HEK293T (cell line): ENCODE data around the gene TTC9C.
"Not testable (repeated sequence)": the region's sequence is repeated elsewhere in the genome, so short reads cannot be mapped to it uniquely, and the experiment has no call there.

Source experiments
- ARNT ChIP-seq: fragments of 450-650 bp; IDR thresholded peaks from 2 replicates; pipeline ENCODE4 v1.6.1; 2017; ENCODE audit warnings: mild to moderate bottlenecking
- BHLHE40 ChIP-seq: fragments of 450-650 bp; IDR thresholded peaks from 2 replicates; pipeline ENCODE4 v1.6.1; 2016; ENCODE audit warnings: mild to moderate bottlenecking, moderate library complexity, borderline replicate concordance
- ELF4 ChIP-seq: fragments of 450-650 bp; IDR thresholded peaks from 2 replicates; pipeline ENCODE4 v1.6.1; 2017; ENCODE audit warnings: antibody characterized with exemption
- FOXA1 ChIP-seq: fragments of 450-650 bp; IDR thresholded peaks from 2 replicates; pipeline ENCODE4 v1.6.1; 2016; ENCODE audit warnings: mild to moderate bottlenecking
- FOXK2 ChIP-seq: fragments of 450-650 bp; IDR thresholded peaks from 2 replicates; pipeline ENCODE4 v1.6.1; 2016; ENCODE audit warnings: mild to moderate bottlenecking
- FOXM1 ChIP-seq: fragments of 450-650 bp; IDR thresholded peaks from 2 replicates; pipeline ENCODE4 v1.6.1; 2017; ENCODE audit warnings: mild to moderate bottlenecking, borderline replicate concordance
- LEF1 ChIP-seq: fragments of 450-650 bp; IDR thresholded peaks from 2 replicates; pipeline ENCODE4 v1.6.1; 2017; ENCODE audit warnings: mild to moderate bottlenecking, borderline replicate concordance
- NFRKB ChIP-seq: fragments of 450-650 bp; IDR thresholded peaks from 2 replicates; pipeline ENCODE4 v1.6.1; 2016; ENCODE audit warnings: mild to moderate bottlenecking, moderate library complexity
- SP1 ChIP-seq: fragments of 450-650 bp; IDR thresholded peaks from 2 replicates; pipeline ENCODE4 v1.6.1; 2017
- SUZ12 ChIP-seq: fragments of 450-650 bp; IDR thresholded peaks from 2 replicates; pipeline ENCODE4 v1.6.1; 2016; ENCODE audit warnings: mild to moderate bottlenecking
- TARDBP ChIP-seq: fragments of 450-650 bp; IDR thresholded peaks from 2 replicates; pipeline ENCODE4 v1.6.1; 2016
- ZNF384 ChIP-seq: fragments of 450-650 bp; IDR thresholded peaks from 2 replicates; pipeline ENCODE4 v1.6.1; 2016
- TF ChIP-seq, protein P1 (sequence below): fragments of 450-650 bp; IDR thresholded peaks from 2 replicates; pipeline ENCODE4 v1.6.1; 2016

DNA sequence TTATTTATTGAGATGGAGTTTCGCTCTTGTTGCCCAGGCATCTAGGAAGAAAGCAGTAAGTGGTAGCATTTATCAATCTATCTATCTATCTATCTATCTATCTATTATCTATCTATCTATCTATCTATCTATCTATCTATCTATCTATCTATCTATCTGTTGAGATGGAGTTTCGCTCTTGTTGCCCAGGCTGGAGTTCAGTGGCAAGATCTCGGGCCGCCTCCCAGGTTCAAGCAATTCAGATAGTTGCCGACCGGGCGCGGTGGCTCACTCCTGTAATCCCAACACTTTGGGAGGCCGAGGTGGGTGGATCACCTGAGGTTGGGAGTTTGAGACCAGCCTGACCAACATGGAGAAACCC, 32.6 kb downstream of the TTC9C start:
- TF ChIP-seq BHLHE40, FOXK2, SP1, ELF4, ZNF384, SUZ12, FOXM1, ARNT, FOXA1, TARDBP, LEF1, NFRKB: not testable (repeated sequence)
- TF ChIP-seq, protein P1, sequence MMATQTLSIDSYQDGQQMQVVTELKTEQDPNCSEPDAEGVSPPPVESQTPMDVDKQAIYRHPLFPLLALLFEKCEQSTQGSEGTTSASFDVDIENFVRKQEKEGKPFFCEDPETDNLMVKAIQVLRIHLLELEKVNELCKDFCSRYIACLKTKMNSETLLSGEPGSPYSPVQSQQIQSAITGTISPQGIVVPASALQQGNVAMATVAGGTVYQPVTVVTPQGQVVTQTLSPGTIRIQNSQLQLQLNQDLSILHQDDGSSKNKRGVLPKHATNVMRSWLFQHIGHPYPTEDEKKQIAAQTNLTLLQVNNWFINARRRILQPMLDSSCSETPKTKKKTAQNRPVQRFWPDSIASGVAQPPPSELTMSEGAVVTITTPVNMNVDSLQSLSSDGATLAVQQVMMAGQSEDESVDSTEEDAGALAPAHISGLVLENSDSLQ = not testable (repeated sequence)
